WTC11 (cell line): ENCODE measurements around the gene ZIC5.

Source experiments
- CBFB ChIP-seq: sonication (generic); formaldehyde crosslinking; IDR thresholded peaks from 2 replicates; pipeline ENCODE4 v1.8.1; 2022; ENCODE audit warnings: mild to moderate bottlenecking, low read depth, missing genetic modification reagents
- CTCF ChIP-seq: fragments of 200-600 bp; IDR thresholded peaks from 2 replicates; pipeline ENCODE4 v1.8.0; 2022; ENCODE audit warnings: antibody characterized with exemption
- ESRRA ChIP-seq: sonication (generic); formaldehyde crosslinking; IDR thresholded peaks from 2 replicates; pipeline ENCODE4 v1.8.1; 2022; ENCODE audit warnings: mild to moderate bottlenecking, missing genetic modification reagents, borderline replicate concordance
- FOXK1 ChIP-seq: sonication (generic); formaldehyde crosslinking; IDR thresholded peaks from 2 replicates; pipeline ENCODE4 v1.8.0; 2022; ENCODE audit warnings: mild to moderate bottlenecking, moderate library complexity, missing genetic modification reagents
- FOXP1 ChIP-seq: sonication (generic); formaldehyde crosslinking; IDR thresholded peaks from 2 replicates; pipeline ENCODE4 v1.8.0; 2022; ENCODE audit warnings: missing genetic modification reagents, mild to moderate bottlenecking, moderate library complexity, borderline replicate concordance
- JUN ChIP-seq: sonication (generic); formaldehyde crosslinking; IDR thresholded peaks from 2 replicates; pipeline ENCODE4 v1.8.0; 2023; ENCODE audit warnings: mild to moderate bottlenecking, missing genetic modification reagents
- USF1 ChIP-seq: sonication (generic); formaldehyde crosslinking; IDR thresholded peaks from 2 replicates; pipeline ENCODE4 v1.8.0; 2022; ENCODE audit warnings: mild to moderate bottlenecking, missing genetic modification reagents
- ZNF281 ChIP-seq: sonication (generic); formaldehyde crosslinking; IDR thresholded peaks from 2 replicates; pipeline ENCODE4 v1.8.0; 2023; ENCODE audit warnings: mild to moderate bottlenecking, missing genetic modification reagents
- ZNF317 ChIP-seq: sonication (generic); formaldehyde crosslinking; IDR thresholded peaks from 2 replicates; pipeline ENCODE4 v1.8.1; 2023; ENCODE audit warnings: low read depth, mild to moderate bottlenecking, moderate library complexity, missing genetic modification reagents, borderline replicate concordance
- TF ChIP-seq, protein P1 (sequence below): sonication (generic); formaldehyde crosslinking; conservative IDR thresholded peaks from 2 replicates; pipeline ENCODE4 v1.8.1; 2023; ENCODE audit warnings: mild to moderate bottlenecking, low read depth, missing genetic modification reagents, moderate library complexity
- TF ChIP-seq, protein P2 (sequence below): sonication (generic); formaldehyde crosslinking; IDR thresholded peaks from 2 replicates; pipeline ENCODE4 v1.8.1; 2023; ENCODE audit warnings: mild to moderate bottlenecking, missing genetic modification reagents, moderate library complexity

GRCh38 chr13:99993660-99994637 lies 22.4 kb upstream of the ZIC5 start:
- TF ChIP-seq CTCF (no peak), ZNF317 (no peak), USF1 (CRISPR knock-in tag) (no peak), JUN (CRISPR knock-in tag) (no peak), ESRRA (CRISPR knock-in tag) (no peak), FOXP1 (CRISPR knock-in tag) (no peak), FOXK1 (CRISPR knock-in tag) (no peak), CBFB (CRISPR knock-in tag) (no peak), ZNF281 (CRISPR knock-in tag) (no peak)
- TF ChIP-seq, protein P1, sequence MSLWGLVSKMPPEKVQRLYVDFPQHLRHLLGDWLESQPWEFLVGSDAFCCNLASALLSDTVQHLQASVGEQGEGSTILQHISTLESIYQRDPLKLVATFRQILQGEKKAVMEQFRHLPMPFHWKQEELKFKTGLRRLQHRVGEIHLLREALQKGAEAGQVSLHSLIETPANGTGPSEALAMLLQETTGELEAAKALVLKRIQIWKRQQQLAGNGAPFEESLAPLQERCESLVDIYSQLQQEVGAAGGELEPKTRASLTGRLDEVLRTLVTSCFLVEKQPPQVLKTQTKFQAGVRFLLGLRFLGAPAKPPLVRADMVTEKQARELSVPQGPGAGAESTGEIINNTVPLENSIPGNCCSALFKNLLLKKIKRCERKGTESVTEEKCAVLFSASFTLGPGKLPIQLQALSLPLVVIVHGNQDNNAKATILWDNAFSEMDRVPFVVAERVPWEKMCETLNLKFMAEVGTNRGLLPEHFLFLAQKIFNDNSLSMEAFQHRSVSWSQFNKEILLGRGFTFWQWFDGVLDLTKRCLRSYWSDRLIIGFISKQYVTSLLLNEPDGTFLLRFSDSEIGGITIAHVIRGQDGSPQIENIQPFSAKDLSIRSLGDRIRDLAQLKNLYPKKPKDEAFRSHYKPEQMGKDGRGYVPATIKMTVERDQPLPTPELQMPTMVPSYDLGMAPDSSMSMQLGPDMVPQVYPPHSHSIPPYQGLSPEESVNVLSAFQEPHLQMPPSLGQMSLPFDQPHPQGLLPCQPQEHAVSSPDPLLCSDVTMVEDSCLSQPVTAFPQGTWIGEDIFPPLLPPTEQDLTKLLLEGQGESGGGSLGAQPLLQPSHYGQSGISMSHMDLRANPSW (CRISPR knock-in tag): no peak
- TF ChIP-seq, protein P2, sequence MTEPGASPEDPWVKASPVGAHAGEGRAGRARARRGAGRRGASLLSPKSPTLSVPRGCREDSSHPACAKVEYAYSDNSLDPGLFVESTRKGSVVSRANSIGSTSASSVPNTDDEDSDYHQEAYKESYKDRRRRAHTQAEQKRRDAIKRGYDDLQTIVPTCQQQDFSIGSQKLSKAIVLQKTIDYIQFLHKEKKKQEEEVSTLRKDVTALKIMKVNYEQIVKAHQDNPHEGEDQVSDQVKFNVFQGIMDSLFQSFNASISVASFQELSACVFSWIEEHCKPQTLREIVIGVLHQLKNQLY (CRISPR knock-in tag): no peak
